ENCODE measurements around the gene PIP4K2A. TPM values are rescaled to one million over a fixed set of nuclear protein-coding genes. Genes with fewer than 3 reads are reported as not detected.

Gene PIP4K2A
- total and polyA plus RNA-seq, 12 donors = 12.3 to 70.6 (median 28.5) TPM

DNA sequence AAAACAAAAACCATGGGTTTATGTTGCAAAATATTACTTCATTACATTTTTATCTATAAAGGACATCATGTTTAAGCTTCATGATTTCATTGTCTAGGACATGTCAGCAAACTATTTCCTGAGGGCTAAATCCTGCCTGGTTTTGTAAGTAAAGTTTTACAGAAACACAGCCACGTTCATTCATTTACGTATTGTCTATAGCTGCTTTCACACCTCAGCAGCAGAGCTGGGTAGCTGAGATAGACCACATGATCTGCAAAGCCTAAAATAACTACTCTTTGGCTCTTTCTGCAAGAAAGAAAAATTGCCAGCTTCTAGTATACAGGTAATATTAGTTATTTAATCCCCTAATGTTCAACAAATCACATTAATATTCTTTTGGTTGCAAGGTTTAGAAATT is 12.7 kb upstream of the PIP4K2A start:
- no peak for DNase-seq
- no peaks in the 10 kb centered on the region for H3K4me1 ChIP-seq (replicated peaks in 1 of 2)
- WGBS, 4 donors = 45 to 75% (median 57%) methylated on average over 2 of the region's 2 CpGs
- H3K9me3 ChIP-seq (replicated peaks in 1 of 3) = no peaks in the 10 kb centered on the region
- H3K27me3 ChIP-seq = no peaks in the 10 kb centered on the region
- H3K36me3 ChIP-seq (replicated peaks in 1 of 2) = no peaks in the 10 kb centered on the region
- TF ChIP-seq, protein P1, sequence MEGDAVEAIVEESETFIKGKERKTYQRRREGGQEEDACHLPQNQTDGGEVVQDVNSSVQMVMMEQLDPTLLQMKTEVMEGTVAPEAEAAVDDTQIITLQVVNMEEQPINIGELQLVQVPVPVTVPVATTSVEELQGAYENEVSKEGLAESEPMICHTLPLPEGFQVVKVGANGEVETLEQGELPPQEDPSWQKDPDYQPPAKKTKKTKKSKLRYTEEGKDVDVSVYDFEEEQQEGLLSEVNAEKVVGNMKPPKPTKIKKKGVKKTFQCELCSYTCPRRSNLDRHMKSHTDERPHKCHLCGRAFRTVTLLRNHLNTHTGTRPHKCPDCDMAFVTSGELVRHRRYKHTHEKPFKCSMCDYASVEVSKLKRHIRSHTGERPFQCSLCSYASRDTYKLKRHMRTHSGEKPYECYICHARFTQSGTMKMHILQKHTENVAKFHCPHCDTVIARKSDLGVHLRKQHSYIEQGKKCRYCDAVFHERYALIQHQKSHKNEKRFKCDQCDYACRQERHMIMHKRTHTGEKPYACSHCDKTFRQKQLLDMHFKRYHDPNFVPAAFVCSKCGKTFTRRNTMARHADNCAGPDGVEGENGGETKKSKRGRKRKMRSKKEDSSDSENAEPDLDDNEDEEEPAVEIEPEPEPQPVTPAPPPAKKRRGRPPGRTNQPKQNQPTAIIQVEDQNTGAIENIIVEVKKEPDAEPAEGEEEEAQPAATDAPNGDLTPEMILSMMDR (IDR thresholded peaks at IDR 0.05) = no peak
- TF ChIP-seq POLR2A (IDR thresholded peaks at IDR 0.05) = no peak
- no peak overlapping the region for H3K4me3 ChIP-seq
- intact Hi-C loops (cut with DNase I) = no loop called here
- H3K27ac ChIP-seq = no peak overlapping the region

- TF ChIP-seq POLR2A (IDR thresholded peaks at IDR 0.05) = no peak
- TF ChIP-seq, protein P1 (IDR thresholded peaks at IDR 0.05) = no peak
- Histone ChIP-seq H3K9me3 (replicated peaks in 1 of 3) (no peaks in the 10 kb centered on the region), H3K36me3 (replicated peaks in 1 of 2) (no peaks in the 10 kb centered on the region), H3K27me3 (no peaks in the 10 kb centered on the region), H3K4me1 (replicated peaks in 1 of 2) (no peaks in the 10 kb centered on the region), H3K4me3 (no peak overlapping the region), H3K27ac (no peak overlapping the region)
- no peak for DNase-seq
- intact Hi-C loops (cut with DNase I) = no loop called here
- 80 to 94% (median 89%) methylated on average over 3 of the region's 3 CpGs for WGBS, 4 donors
Observed at GRCh38 chr10:22724773-22725172, 10.4 kb upstream of the PIP4K2A start.

DNA sequence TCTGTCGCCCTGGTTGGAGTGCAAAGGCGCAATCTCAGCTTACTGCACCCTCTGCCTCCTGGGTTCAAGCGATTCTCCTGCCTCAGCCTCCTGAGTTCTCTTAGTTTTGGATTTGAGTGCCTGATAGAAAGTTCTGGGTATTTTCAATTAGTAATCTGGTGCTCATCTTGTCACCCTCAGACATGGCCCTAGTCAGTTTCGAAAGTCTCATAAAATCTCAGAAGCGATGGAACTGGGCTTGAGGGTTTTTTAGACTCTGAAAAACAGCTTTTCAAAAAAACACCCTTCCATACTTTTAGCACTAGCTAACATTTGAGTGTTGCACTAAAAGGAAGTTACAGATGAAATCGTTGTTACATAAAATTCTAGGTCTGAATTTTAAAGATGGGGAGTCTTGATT is 9.4 kb upstream of the PIP4K2A start:
- no peak for TF ChIP-seq POLR2A (IDR thresholded peaks at IDR 0.05)
- TF ChIP-seq, protein P1 (IDR thresholded peaks at IDR 0.05) = no peak
- DNase-seq = no peak
- 79 to 87% (median 82%) methylated on average over 6 of the region's 6 CpGs for WGBS, 4 donors
- Histone ChIP-seq H3K9me3 (replicated peaks in 1 of 3) (no peaks in the 10 kb centered on the region), H3K36me3 (replicated peaks in 1 of 2) (no peaks in the 10 kb centered on the region), H3K4me3 (no peak overlapping the region), H3K27ac (no peak overlapping the region), H3K4me1 (replicated peaks in 1 of 2) (no peaks in the 10 kb centered on the region), H3K27me3 (no peaks in the 10 kb centered on the region)
- intact Hi-C loops (cut with DNase I) = no loop called here

- Histone ChIP-seq H3K4me1 (replicated peaks in 1 of 2) (no peaks in the 10 kb centered on the region), H3K4me3 (no peak overlapping the region), H3K9me3 (replicated peaks in 1 of 3) (no peaks in the 10 kb centered on the region), H3K36me3 (replicated peaks in 1 of 2) (no peaks in the 10 kb centered on the region), H3K27me3 (no peaks in the 10 kb centered on the region), H3K27ac (no peak overlapping the region)
- WGBS, 4 donors = 67 to 88% (median 80%) methylated on average over 4 to 5 of the region's 5 CpGs
- TF ChIP-seq, protein P1 (IDR thresholded peaks at IDR 0.05) = no peak
- TF ChIP-seq POLR2A (IDR thresholded peaks at IDR 0.05) = no peak
- no peak for DNase-seq
- intact Hi-C loops (cut with DNase I) = no loop called here
Observed at GRCh38 chr10:22723343-22723779, 9.0 kb upstream of the PIP4K2A start.
